GM21515 (cell line): ENCODE results near the gene PHACTR3.

Experiments used
- ATAC-seq: cut with Tn5 transposase; IDR thresholded peaks from one replicate; pipeline ENCODE4 v1.9.1; 2021; ENCODE audit not compliant: unreplicated experiment

PHACTR3 gene

DNA sequence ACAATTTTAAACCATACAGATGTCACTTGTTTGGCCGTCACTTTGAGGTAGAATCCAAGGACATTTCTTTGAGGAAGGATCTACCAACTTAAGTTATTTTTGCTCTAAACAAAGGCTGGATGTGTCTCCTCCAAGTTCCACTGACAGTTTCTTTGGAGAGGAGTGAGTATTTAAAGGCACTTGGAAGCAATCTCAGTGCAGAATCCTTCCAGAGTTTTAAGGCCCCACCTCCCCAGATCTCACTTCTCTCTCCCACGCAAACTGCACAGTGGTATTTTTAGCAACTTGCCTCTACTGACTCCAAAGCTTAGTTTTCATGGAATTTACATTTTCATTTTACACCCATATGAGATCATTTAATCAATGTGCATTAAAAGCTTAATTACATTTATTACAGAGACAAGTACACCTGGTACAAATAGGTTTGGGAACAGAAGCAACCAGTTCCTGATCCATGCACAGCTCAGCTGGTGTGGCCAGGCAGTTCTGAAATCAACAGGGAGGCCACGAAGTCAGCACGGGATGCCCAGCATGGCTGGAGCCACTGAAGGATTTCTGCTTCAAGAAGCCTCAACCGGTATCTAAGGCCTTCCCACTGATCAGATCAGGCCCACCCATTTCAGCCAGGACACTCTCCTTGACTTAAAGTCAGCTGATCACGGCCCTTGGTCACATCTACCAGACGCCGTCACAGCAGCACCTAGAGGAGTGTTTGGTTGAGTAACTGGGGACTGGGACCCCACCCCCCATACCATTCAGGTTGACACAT lies 219.3 kb downstream of the PHACTR3 start:
- no peak for ATAC-seq

DNA sequence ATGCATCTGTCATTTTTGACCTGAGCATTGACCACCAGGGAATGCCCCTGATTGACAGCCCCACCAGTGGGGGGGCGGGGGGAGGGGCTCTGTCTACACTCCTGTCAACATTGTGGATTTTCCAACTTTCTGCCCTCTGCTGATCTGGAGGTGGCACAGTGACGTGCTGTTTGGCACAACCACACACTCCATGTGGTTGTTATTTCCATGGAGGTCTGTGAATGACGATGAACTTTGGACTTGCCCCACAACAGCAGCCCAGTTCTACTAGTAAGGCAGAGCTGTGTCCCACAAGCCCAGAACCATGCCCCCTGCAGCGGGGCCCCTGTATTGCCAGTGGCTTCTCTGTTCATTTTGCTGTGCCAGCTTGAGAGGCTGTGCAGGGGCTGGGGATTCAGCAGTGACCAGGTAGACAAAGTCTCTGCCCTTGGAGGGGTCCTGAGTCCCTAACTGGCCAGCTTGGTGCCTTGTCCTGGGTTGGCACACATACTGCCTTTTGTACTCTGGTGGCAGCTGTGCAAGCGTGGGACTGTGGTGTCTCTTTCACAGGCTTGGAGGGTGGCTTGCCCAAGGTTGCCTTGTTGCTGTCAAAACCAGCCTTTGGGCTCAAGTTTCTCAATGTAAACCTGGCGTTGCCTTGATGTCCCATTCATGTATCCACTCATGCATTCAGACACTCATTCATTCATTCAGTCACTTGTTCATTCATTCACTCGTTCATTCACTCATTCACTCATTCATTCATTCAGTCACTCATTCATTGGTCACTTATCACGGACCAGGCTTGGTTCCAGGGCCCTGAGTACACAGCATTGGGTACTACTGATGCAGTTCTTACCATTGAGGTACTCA lies 220.6 kb downstream of the PHACTR3 start:
- ATAC-seq: no peak

DNA sequence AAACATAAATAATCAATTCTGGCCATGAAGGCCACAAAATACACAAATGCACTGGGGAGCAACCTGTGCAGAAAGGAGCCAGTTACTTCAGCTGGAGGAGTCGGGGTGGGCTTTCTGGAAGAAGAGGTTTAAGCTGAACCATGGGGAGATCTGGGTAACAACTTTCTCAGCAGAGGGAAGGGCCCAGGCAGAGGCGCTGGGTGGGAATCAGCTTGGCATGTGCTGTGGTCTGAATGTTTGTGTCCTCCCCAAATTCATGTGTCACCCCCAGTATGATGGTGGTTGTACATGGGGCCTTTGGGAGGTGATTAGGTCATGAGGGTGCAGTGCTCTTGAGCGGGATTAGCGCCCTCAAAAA lies 221.2 kb downstream of the PHACTR3 start:
- ATAC-seq: no peak

DNA sequence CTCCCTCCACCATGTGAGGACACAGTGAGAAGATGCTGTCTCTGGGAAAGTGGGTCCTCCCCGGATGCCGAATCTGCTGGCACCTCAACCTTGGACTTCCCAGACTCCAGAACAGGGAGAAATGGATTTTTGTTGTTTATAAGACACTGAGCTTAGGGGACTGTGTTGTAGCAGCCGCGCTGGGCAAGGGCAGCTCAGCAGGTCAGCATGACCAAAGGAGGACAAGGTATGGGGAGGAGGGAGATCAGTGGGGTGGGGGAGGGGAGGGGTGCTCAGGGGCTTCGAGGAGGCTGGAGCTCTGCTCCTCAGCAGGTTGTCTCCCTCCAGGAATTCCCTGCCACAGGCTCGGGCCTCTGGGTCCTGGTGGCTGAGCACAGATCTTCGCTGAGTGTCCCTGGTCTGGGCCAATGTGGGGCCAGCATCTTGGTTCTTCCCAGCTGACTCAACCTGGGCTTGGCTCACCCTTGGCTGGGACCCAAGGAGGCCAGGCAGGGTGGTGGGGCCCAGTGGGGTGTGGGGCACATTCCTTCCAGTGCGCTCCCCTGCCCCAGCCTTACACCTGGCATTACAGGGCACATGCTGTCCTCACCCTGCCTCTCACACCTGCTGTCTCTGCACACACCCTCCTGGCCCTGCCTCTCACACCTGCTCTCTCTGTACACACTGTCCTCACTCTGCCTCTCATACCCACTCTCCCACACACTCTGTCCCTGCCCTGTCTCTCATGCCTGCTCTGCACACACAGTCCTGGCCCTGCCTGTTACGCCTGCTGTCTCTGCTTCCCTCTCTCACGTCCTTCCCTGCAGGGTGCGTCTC lies 221.8 kb downstream of the PHACTR3 start:
- no peak for ATAC-seq

DNA sequence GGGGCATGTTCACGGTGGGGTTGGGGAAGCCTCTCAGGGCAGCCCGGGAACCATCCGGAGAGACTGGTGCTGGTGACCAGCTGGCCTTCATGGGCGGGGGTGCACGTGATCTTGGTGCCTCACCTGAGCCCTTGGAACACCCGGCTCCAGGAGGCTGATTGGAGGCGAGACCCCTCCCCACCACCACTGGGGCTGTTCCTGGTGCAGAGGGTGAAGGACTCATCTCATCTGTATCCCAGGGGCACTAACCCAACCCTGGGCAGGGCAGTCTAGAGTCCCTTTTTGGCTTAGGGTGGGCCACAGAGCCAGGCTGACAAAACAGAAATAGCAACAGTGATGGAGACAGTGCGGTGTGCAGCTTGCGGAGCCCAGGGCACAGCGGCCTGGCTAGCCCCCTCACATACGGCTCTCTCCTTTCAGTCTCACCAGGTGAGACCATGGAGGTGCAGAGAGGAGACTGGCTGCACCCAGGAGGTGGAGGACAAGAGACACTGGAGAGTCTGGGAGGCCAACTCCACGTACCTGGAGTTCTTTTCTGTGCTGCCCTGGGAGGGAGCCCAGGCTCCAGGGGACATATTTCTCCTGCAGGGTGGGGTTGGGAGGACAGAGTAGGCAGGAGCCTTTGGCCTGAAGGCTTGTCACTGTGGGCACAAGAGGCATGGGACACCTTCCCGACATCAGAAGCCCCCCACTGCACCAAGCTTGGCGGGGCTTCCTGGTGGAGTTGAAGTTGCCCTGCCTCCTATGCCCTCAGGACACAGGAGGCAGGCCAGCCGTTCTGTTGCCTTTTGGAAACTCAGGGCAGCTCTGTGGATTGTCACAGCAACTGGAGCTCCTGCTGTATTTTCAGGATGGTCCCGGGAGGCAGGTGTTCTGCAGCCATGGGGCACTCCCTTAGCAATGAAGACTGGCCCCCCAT lies 223.1 kb downstream of the PHACTR3 start:
- no peak for ATAC-seq

DNA sequence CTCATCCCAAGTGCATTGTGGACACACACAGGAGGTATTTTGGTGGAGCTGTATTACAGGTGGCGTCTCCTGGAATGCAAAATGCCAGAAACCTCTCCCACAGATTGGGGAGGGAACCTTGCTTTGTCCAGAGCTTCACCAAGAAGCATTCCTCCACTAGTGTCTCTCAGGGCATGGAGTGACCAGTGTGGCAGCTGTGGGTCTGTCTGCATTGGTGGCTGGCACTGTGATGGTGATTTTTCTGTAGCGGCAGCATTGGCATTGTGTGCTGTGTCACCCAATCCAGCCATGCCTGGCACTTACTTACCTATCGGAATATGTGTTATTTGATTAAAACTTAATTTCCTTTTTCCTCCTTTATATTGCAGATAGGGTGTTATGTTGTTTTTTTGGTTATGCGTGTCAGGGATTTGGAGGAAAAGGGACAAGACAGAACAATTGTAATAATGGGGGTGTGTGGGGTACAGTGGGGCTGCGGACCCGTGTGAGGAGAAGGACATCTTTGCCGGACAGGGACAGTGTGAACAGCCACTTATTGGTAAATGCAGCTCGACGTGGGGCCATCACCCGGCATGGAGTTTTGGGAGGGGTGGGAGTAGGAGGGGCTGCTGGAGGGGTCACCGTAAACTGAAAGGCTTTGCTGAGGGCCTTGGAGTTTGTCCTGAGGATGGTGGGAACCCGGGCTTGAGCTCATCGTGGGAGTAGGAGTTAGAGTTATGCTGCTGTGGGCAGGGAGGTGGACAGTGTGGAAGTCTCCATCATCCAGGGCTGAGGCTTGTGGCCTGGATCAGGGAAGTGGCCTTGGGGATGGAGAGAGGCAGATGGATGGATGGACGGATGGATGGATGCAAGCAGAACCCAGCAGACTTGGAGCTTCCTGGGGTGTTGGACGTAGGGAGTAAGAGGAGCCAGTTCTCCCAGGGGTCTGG lies 224.0 kb downstream of the PHACTR3 start:
- no peak for ATAC-seq

DNA sequence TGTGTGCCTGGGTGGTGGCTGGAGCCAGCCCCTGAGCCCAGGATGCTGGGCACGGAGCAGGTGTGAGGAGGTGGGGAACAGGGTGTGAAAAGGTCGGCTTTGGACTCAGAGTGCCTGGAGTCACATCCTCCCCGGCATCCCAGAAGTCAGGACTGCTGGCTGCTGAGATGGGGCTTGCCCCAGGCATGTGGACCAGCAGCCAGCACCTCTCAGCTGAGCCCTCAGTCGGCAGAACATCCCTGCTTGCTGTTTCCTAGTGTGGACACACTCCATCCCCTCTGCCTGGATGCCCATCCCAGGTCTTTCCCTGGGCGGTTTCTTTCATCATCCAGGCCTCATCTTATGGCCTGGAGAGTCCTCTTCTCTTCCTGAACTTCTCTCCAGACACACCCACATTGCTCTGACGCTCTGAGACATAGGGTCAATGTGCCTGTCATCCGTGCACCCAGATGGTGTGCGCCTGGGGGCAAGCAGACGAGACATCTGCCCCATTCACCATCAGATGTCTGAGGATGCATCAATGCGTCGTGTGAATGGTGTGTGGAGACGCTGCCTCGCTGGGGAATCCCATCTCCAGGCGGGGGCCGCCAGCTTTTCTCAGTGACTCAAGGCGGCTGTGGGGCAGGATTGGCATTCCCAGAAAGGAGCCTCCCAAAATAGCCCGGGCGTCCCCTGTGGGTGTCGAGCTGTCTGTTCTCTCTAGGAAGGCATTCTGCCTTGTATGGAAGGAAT lies 224.9 kb downstream of the PHACTR3 start:
- no peak for ATAC-seq

DNA sequence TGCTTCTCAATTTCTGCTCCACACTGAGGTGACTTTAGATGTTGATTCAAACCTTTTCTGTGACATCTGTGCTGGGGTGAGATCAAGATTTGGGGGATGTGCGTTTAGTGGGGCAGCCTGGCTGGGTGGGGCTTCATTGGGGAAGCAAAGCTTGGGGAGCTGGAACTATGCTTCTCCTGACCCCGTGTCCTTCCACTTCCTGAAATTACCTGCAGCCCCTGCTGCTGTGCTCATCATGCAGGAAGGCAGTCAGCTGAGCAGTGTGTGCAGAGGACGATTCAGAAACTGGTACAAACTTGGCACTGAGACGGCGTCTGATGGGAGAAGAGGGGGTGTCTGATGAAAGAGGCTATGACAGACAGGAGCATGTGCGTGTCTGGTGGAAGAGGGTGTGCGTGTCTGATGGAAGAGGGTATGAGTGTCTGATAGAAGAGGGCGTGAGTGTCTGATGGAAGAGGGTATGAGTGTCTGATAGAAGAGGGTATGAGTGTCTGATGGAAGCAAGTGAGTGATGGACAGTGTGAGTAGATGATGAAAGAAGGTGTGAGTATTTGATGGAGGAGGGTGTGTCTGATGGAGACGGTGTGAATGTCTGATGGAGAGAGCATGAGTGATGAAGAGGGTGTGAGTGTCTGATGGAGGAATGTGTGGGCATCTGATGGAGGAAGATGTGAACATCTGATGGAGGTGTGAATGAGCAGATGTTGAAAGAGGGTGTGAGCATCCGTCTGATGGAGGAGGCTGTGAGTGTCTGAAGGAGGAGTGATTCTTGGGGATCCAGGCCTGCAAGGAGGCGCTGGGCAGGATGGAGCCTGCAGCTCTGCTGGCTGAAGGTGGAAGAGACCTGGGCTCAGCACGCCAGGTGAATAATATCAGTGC lies 225.7 kb downstream of the PHACTR3 start:
- ATAC-seq: no peak

DNA sequence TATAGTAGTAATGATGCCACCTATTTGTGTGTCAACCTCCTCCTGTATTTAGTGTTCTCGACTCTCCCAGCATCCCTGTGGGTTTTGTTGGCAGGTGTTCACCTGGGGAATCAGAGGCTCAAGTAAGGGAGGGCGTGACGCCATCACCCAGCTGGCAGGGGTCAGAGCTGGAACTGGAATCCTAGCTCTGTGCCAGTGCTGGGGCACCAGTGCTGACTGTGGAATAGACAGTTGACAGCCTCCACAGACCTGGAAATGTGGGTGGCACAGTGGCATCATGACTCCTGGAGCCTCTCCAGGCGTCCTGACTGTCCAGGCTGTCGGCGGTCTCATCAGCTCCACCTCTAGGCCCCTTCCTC lies 226.3 kb downstream of the PHACTR3 start:
- no peak for ATAC-seq

- no peak for ATAC-seq
Observed at GRCh38 chr20:59831024-59831915, 226.9 kb downstream of the PHACTR3 start.

GRCh38 chr20:59831916-59832270 lies 227.6 kb downstream of the PHACTR3 start:
- ATAC-seq: no peak

DNA sequence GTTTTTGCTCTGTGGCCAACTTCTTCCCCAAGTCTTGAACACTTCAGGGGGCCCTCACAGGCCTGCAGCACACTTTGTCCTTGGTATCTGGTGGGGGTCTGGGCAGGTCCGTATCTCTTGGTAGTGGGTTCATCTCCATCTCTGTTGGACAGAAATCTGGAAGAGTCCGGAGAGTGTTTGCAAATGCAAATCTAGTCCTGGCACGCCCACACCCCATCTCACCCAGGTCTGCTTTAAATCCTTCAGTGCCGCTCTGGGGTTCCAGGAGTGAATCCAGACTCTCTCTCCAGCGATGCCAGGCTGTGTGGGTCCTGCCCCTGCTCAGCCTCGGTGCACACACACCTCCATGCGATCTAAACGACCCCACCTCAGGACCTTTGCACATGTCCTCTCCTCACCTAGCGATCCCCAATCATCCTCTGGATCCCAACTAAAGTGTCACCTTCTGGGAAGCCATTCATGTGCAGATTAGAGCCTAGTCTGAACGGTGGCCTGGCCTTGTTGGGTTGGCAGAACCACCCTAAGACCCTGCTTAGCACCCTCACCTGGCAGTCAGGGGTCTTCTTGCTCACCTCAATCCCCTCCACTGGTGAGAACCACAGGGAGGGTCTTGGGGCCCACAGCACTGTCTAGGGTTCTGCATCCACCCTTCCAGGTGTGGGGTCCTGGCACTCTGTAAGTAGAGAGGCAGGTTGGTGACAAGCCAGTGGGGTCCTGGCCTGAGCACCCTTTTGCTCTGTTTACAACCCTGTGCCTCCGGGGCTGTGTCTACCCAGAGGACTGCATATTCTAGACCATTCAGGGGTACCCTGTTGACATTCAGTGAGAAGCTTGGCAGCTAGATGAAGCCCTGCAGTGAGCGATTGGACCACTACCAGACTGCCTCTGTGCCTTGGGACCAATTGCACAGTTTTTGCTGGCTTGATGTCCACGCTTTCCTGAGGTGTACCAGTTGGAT lies 228.3 kb downstream of the PHACTR3 start:
- ATAC-seq: no peak

DNA sequence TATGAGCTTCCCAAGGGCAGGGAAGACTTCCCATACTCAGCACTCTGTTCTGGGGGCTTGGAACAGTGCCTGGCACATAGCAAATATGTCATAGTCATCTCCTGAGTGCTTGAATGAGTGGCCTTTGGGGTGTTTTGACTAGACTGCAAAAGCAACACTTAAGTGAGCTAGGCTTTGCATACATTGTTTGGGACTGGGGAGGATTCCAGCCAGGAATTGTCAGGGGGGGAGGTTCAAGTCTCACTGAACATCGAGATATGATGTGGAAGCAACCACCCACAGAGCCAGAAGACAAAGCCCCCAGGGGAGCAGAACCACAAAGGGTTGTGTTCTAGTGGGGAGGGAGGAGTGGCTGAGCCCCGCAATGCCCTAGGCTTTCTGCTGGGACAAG lies 230.7 kb downstream of the PHACTR3 start:
- ATAC-seq: no peak

DNA sequence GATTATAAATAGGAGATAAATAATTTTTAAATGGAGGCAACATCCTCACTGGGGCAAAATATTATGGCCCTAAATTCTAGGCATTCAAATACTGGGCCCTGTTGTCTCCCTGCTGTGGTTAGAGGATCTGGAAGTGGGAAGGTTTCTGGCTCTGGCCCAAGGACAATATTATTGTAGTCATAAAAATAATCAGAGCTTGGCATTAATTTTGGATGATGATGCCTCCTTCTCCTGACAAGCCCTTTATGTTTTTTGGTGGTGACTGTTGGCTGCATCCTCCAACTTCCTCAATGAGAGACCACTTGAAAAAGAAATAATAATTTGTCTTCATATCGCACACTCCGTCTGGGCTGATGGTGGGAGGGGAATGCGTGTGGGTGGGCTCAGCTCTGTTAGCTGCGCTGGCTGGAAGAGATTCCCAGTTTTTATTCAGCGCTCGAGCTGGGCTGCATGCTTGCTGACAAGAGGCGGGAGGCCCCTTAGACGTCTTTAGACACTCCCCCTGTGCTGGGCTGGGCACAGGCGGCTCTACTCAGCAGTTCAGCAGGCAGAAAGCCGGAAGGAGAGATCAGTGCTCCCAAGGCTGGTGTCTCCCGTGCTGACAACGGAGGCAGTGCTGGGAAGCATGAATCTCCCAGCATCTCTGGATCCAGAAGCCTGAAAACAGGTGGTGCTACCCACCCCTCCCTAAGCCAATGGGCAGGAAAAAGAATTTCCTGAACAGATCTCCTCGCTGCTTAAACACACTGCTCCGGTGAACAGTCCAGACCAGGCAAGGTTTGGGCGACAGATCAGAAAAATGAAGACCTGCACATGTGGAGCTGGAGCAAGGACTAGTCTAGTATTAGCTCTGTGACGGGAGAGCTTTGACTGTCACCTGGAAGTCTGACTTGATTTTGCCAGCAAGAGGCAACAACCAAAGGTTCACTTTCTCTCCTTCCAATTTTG lies 231.4 kb downstream of the PHACTR3 start:
- no peak for ATAC-seq

GRCh38 chr20:59836767-59837166 lies 232.4 kb downstream of the PHACTR3 start:
- ATAC-seq: no peak
